Neuronal stem cell (in vitro differentiated cells): Measurements from ENCODE around the gene RADIL.

Experiments
- DNase-seq: peaks from one replicate; pipeline ENCODE4 v3.0.0-alpha.2; 2013; ENCODE audit warnings: low spot score
- H2AFZ ChIP-seq: one replicate; pipeline ENCODE4 v1.6.1; 2013; ENCODE audit warnings: mild to moderate bottlenecking, low read length, inconsistent platforms
- H2AK5ac ChIP-seq: 2 replicates; pipeline ENCODE4 v1.6.1; 2013; ENCODE audit warnings: low read depth, mild to moderate bottlenecking, inconsistent platforms, low read length, moderate library complexity, mixed read lengths
- H2BK120ac ChIP-seq: 2 replicates; pipeline ENCODE4 v1.6.1; 2013; ENCODE audit warnings: low read depth, mild to moderate bottlenecking, inconsistent platforms, low read length, moderate library complexity, mixed read lengths
- H2BK12ac ChIP-seq: one replicate; pipeline ENCODE4 v1.6.1; 2013; ENCODE audit warnings: low read length, inconsistent platforms
- H2BK15ac ChIP-seq: 2 replicates; pipeline ENCODE4 v1.6.1; 2013; ENCODE audit warnings: mild to moderate bottlenecking, low read length, inconsistent platforms, mixed read lengths
- H2BK5ac ChIP-seq: one replicate; pipeline ENCODE4 v1.6.1; 2013; ENCODE audit warnings: inconsistent platforms, mild to moderate bottlenecking, low read length, moderate library complexity
- H3K14ac ChIP-seq: one replicate; pipeline ENCODE4 v1.6.1; 2013; ENCODE audit warnings: low read length, inconsistent platforms
- H3K18ac ChIP-seq: 2 replicates; pipeline ENCODE4 v1.6.1; 2013; ENCODE audit warnings: low read length, inconsistent platforms
- H3K23ac ChIP-seq: 2 replicates; pipeline ENCODE4 v1.6.1; 2013; ENCODE audit warnings: low read depth, mild to moderate bottlenecking, mixed read lengths, low read length, inconsistent platforms; ENCODE audit not compliant: poor library complexity
- H3K27ac ChIP-seq: replicated peaks from 3 replicates; pipeline ENCODE4 v1.5.1; 2013; ENCODE audit warnings: low read length, inconsistent platforms
- H3K27me3 ChIP-seq, 3 experiments: 2 replicates each; pipeline ENCODE4 v1.6.1; 2013; ENCODE audit warnings: low read length in 3 of 3, mild to moderate bottlenecking in 2 of 3, inconsistent platforms in 1 of 3, low read depth in 1 of 3, mixed read lengths in 1 of 3, moderate library complexity in 1 of 3; ENCODE audit not compliant: control insufficient read depth in 3 of 3, insufficient read depth in 3 of 3
- H3K36me3 ChIP-seq, 2 donors: replicated peaks in 1 of 2; 2 replicates each; pipeline ENCODE4 v1.6.1; 2013; ENCODE audit warnings: low read length in 2 of 2; ENCODE audit not compliant: control insufficient read depth in 2 of 2, insufficient read depth in 2 of 2
- H3K4ac ChIP-seq: 2 replicates; pipeline ENCODE4 v1.6.1; 2013; ENCODE audit warnings: inconsistent platforms, mild to moderate bottlenecking, low read length, moderate library complexity
- H3K4me1 ChIP-seq, 2 donors: 1 replicate in 1 of 2; 2 replicates in 1 of 2; pipeline ENCODE4 v1.6.1; 2013; ENCODE audit warnings: low read length in 2 of 2, low read depth in 1 of 2; ENCODE audit not compliant: control insufficient read depth in 2 of 2, insufficient read depth in 1 of 2
- H3K4me2 ChIP-seq: one replicate; pipeline ENCODE4 v1.6.1; 2013; ENCODE audit warnings: mild to moderate bottlenecking, low read length, inconsistent platforms; ENCODE audit not compliant: insufficient read depth, poor library complexity, severe bottlenecking
- H3K4me3 ChIP-seq, 2 donors: 2 replicates each; pipeline ENCODE4 v1.5.1; 2013; ENCODE audit warnings: low read length in 2 of 2, mild to moderate bottlenecking in 2 of 2, inconsistent platforms in 1 of 2, moderate library complexity in 1 of 2
- H3K79me1 ChIP-seq: one replicate; pipeline ENCODE4 v1.6.1; 2013; ENCODE audit warnings: low read depth, mild to moderate bottlenecking, inconsistent platforms, low read length, moderate library complexity
- H3K9ac ChIP-seq: one replicate; pipeline ENCODE4 v1.6.1; 2013; ENCODE audit warnings: mild to moderate bottlenecking, low read depth, low read length, inconsistent platforms; ENCODE audit not compliant: poor library complexity
- H3K9me3 ChIP-seq, 2 donors: replicated peaks in 1 of 2; 2 replicates each; pipeline versions ENCODE3 to v1.6.1; 2013; ENCODE audit warnings: low read length in 2 of 2, mild to moderate bottlenecking in 2 of 2, inconsistent platforms in 1 of 2, low read depth in 1 of 2, mixed read lengths in 1 of 2, moderate library complexity in 1 of 2; ENCODE audit not compliant: control insufficient read depth in 2 of 2, insufficient read depth in 1 of 2
- H4K8ac ChIP-seq: one replicate; pipeline ENCODE4 v1.6.1; 2013; ENCODE audit warnings: low read depth, mild to moderate bottlenecking, inconsistent platforms, low read length, moderate library complexity
- H4K91ac ChIP-seq: one replicate; pipeline ENCODE4 v1.6.1; 2013; ENCODE audit warnings: low read length, low read depth, mild to moderate bottlenecking, inconsistent platforms; ENCODE audit not compliant: poor library complexity
- WGBS, 2 donors: extraction: QIAGEN DNeasy Blood & Tissue Kit; methylation state at CpG; one replicate each; pipeline ENCODE4 v1.1.7; 2013; ENCODE audit warnings: missing lambda C conversion rate in 2 of 2, mixed read lengths in 1 of 2; ENCODE audit not compliant: insufficient read length in 2 of 2, insufficient replicate concordance in 1 of 2; ENCODE audit errors: extremely low coverage in 2 of 2; 5-methylcytosine and 5-hydroxymethylcytosine counted together

Gene RADIL

GRCh38 chr7:4836206-4836661, 47.3 kb downstream of the RADIL start:
- Histone ChIP-seq H4K8ac (peak overlapping the region; percentile 43), H3K23ac (peak overlapping the region; percentile 31), H3K4me3 (no peak overlapping the region), H3K18ac (peak overlapping the region; percentile 48), H3K27ac (no peak overlapping the region), H4K91ac (no peak overlapping the region), H3K4ac (no peak overlapping the region), H2BK120ac (peak overlapping the region; percentile 8), H3K9ac (no peak overlapping the region), H3K27me3 (no peaks in the 10 kb centered on the region), H2BK12ac (peak overlapping the region; percentile 10), H3K4me2 (no peak overlapping the region), H3K36me3 (peaks cover 2 to 15% of the 10 kb centered on the region in 2 donors), H2BK15ac (peak overlapping the region; percentile 49), H3K9me3 (no peaks in the 10 kb centered on the region), H2AK5ac (peak overlapping the region; percentile 46), H2AFZ (no peak overlapping the region), H3K14ac (peak overlapping the region; percentile 82), H2BK5ac (peak overlapping the region; percentile 24), H3K4me1 (peaks cover 13 to 14% of the 10 kb centered on the region in 2 donors), H3K79me1 (peaks cover 4% of the 10 kb centered on the region)
- WGBS, 2 donors, result no CpG with 5 or more reads among the region's 30 CpGs
- no peak for DNase-seq

- no peaks in the 10 kb centered on the region for H3K27me3 ChIP-seq
- H3K23ac ChIP-seq, result peak overlapping the region; percentile 31
- no peak overlapping the region for H3K4me3 ChIP-seq
- H3K18ac ChIP-seq, result no peak overlapping the region
- no peak overlapping the region for H4K91ac ChIP-seq
- DNase-seq, result no peak
- H3K36me3 ChIP-seq, result peaks cover 2 to 15% of the 10 kb centered on the region in 2 donors
- H2BK120ac ChIP-seq, result peak overlapping the region; percentile 8
- H2AK5ac ChIP-seq, result no peak overlapping the region
- no peaks in the 10 kb centered on the region for H3K9me3 ChIP-seq
- H3K4me2 ChIP-seq, result no peak overlapping the region
- no peak overlapping the region for H4K8ac ChIP-seq
- no CpG with 5 or more reads among the region's 28 CpGs for WGBS, 2 donors
- peak overlapping the region; percentile 24 for H2BK5ac ChIP-seq
- peak overlapping the region; percentile 49 for H2BK15ac ChIP-seq
- no peak overlapping the region for H3K4ac ChIP-seq
- peaks cover 4% of the 10 kb centered on the region for H3K79me1 ChIP-seq
- H3K14ac ChIP-seq, result no peak overlapping the region
- peaks cover 13 to 14% of the 10 kb centered on the region in 2 donors for H3K4me1 ChIP-seq
- no peak overlapping the region for H3K27ac ChIP-seq
- H2AFZ ChIP-seq, result no peak overlapping the region
- no peak overlapping the region for H3K9ac ChIP-seq
- H2BK12ac ChIP-seq, result no peak overlapping the region
Measured at GRCh38 chr7:4835398-4836205, 47.9 kb downstream of the RADIL start.

DNA sequence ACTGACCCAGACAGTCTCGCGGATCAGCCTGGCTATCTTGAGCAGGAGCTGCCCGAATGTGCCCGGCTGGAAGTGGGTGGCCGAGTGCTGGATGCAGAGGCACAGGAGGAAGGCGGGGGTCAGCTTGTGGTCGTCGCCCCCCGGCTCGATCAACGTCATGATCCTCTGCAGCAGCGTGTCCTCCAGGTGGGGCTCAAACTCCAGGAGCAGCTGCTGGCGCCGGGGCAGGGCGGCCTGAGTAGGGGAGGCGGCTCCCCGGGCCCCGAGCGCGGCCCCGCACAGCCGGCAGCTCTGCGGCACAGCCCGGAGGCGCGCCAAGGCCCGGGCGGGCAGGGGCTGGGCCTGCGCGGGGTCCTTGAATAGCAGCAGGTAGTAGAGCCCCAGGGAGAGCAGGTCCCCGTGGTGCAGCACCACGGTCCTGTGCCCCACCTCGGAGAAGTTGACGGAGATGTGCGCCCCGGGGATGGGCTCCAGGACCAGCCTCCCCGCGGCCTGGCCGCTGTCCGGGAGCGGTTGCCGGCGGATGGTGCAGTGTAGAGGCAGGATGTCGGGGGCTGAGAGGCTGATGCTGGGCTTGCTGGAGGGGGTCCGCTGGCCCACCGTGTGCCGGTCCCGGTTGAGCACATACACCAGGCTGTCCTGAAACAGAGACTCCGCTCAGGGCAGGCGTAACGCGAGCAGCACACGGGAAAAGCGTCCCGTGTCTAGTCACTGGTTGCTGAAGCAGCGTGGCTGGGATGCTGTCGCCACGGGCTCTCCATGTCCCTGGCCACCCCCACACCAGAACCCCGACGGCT, 48.7 kb downstream of the RADIL start:
- no peak overlapping the region for H3K27ac ChIP-seq
- H2AK5ac ChIP-seq, result no peak overlapping the region
- H4K91ac ChIP-seq, result no peak overlapping the region
- peak overlapping the region; percentile 38 for H3K14ac ChIP-seq
- H3K79me1 ChIP-seq, result peaks cover 4% of the 10 kb centered on the region
- no peak overlapping the region for H2BK120ac ChIP-seq
- no peak overlapping the region for H3K9ac ChIP-seq
- no peak overlapping the region for H3K4ac ChIP-seq
- peaks cover 14 to 15% of the 10 kb centered on the region in 2 donors for H3K4me1 ChIP-seq
- no peak for DNase-seq
- peak overlapping the region; percentile 57 for H3K18ac ChIP-seq
- no peak overlapping the region for H3K4me2 ChIP-seq
- no peak overlapping the region for H2AFZ ChIP-seq
- no peak overlapping the region for H2BK15ac ChIP-seq
- peak overlapping the region; percentile 91 for H3K23ac ChIP-seq
- peak overlapping the region; percentile 24 for H2BK5ac ChIP-seq
- H3K4me3 ChIP-seq, result no peak overlapping the region
- H3K36me3 ChIP-seq, result peaks cover 3 to 15% of the 10 kb centered on the region in 2 donors
- H3K9me3 ChIP-seq, result no peaks in the 10 kb centered on the region
- H2BK12ac ChIP-seq, result peak overlapping the region; percentile 41
- no peaks in the 10 kb centered on the region for H3K27me3 ChIP-seq
- H4K8ac ChIP-seq, result no peak overlapping the region
- WGBS, 2 donors, result no CpG with 5 or more reads among the region's 60 CpGs
